Vagina (tissue), 2 donors: ENCODE measurements around the gene MEX3C.

Experiments used
- POLR2AphosphoS5 ChIP-seq, 2 donors: sonication (generic); formaldehyde crosslinking; IDR thresholded peaks; one replicate each; pipeline ENCODE4 v1.9.0; 2017; ENCODE audit warnings: antibody characterized with exemption in 2 of 2, mild to moderate bottlenecking in 2 of 2, low read depth in 1 of 2; ENCODE audit not compliant: insufficient read depth in 1 of 2
- TF ChIP-seq, protein P1 (sequence below), 3 experiments: fragments of 450-650 bp in 2 of 3; fragments of 200-600 bp in 1 of 3; sonication (generic) in 1 of 3; IDR thresholded peaks; one replicate each; pipeline ENCODE4 v1.5.1; 2017 to 2019; ENCODE audit warnings: antibody characterized with exemption in 3 of 3, mild to moderate bottlenecking in 2 of 3, moderate library complexity in 2 of 3

DNA sequence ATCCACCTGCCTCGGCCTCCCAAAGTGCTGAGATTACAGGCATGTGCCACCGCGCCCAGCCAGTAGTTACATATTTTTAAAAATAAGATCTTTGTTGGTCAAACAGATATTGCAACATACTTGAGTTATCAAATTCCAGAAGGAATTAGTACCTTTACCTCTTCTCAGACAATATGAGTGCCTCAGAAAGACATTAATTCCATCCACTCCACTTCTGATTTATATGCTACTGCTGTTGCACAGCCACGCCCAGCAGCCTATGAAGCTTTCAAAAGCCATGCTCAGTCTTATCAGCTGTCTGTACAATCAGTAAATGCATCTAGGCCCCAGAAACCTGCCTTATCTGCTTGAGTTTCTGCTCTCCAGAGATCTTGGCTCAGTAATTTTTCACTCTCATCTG is 47.8 kb downstream of the MEX3C start:
- TF ChIP-seq, protein P1, sequence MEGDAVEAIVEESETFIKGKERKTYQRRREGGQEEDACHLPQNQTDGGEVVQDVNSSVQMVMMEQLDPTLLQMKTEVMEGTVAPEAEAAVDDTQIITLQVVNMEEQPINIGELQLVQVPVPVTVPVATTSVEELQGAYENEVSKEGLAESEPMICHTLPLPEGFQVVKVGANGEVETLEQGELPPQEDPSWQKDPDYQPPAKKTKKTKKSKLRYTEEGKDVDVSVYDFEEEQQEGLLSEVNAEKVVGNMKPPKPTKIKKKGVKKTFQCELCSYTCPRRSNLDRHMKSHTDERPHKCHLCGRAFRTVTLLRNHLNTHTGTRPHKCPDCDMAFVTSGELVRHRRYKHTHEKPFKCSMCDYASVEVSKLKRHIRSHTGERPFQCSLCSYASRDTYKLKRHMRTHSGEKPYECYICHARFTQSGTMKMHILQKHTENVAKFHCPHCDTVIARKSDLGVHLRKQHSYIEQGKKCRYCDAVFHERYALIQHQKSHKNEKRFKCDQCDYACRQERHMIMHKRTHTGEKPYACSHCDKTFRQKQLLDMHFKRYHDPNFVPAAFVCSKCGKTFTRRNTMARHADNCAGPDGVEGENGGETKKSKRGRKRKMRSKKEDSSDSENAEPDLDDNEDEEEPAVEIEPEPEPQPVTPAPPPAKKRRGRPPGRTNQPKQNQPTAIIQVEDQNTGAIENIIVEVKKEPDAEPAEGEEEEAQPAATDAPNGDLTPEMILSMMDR (IDR thresholded peaks at IDR 0.05) = no peak
- no peak for TF ChIP-seq POLR2AphosphoS5 (IDR thresholded peaks at IDR 0.05; ENCODE audit: insufficient read depth in 1 of 2, low read depth in 1 of 2)
